Gastroesophageal sphincter (tissue), 3 donors: Measurements from ENCODE around the gene PKDCC.

Experiments
- EP300 ChIP-seq: sonication (generic); formaldehyde crosslinking; IDR thresholded peaks from one replicate; pipeline ENCODE4 v1.6.1; 2017; ENCODE audit warnings: antibody characterized with exemption, mild to moderate bottlenecking
- TF ChIP-seq, protein P1 (sequence below), 4 experiments: fragments of 200-600 bp in 2 of 4; fragments of 450-650 bp in 2 of 4; sonication (generic) in 1 of 4; IDR thresholded peaks; one replicate each; pipeline ENCODE4 v1.5.1; 2017 to 2019; ENCODE audit warnings: antibody characterized with exemption in 4 of 4, mild to moderate bottlenecking in 2 of 4, moderate library complexity in 2 of 4

DNA sequence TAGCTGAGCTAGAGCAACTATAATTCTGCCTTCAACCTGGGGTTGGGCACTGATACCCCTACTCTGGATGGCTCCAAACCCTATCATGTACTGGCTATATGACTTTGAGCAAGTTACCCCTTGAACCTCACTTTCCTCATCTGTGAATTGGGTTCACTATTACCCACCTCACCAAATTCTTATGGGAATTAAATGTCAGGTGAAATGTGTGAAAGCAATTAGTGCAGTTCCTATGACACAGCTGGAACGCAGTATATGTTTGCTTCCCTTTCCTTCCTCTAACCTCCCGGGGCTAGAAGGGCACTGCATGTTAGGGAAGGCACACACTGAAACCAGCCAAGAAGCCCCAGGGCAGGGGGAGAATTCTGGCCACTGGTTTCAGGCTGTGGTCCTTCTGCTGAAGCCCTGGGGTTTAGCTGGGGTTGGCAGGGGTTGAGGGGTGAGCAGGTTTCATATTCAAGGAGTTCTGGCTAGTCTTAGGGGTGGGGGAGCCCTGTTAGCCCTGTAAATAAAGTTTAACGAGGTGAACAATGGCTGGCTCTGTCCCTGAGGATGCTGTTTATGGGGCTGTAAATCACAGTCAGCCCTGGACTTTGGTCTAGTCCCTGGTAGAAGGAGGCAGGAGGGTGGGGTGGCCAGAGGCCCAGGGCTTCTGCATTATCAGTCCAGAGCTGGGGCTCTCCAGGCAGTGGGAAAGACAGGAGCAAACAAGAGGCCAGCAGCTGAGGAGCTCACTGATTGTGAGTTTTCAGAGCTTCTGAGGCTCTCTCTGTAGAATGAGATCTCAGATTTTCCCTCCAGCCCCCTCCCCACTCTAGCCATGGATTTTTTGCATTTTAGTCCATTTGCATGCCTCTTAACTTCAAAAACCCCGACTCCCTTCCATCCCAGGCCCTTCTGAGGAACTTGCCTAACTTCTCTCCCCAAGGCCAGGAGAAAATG is 8.0 kb downstream of the PKDCC start:
- TF ChIP-seq, protein P1, sequence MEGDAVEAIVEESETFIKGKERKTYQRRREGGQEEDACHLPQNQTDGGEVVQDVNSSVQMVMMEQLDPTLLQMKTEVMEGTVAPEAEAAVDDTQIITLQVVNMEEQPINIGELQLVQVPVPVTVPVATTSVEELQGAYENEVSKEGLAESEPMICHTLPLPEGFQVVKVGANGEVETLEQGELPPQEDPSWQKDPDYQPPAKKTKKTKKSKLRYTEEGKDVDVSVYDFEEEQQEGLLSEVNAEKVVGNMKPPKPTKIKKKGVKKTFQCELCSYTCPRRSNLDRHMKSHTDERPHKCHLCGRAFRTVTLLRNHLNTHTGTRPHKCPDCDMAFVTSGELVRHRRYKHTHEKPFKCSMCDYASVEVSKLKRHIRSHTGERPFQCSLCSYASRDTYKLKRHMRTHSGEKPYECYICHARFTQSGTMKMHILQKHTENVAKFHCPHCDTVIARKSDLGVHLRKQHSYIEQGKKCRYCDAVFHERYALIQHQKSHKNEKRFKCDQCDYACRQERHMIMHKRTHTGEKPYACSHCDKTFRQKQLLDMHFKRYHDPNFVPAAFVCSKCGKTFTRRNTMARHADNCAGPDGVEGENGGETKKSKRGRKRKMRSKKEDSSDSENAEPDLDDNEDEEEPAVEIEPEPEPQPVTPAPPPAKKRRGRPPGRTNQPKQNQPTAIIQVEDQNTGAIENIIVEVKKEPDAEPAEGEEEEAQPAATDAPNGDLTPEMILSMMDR (IDR thresholded peaks at IDR 0.05), result no peak
- no peak for TF ChIP-seq EP300
